ENCODE data around the gene DBN1. TPM values are rescaled to one million over a fixed set of nuclear protein-coding genes. Genes with fewer than 3 reads are reported as not detected.
A peak's percentile ranks its signal among the peaks of the same experiment; 100 is the strongest.

DBN1 gene
- total RNA-seq, 1 experiment from 2014 or later = 343 TPM

- DNase-seq (ENCODE audit: low spot score) = peak; percentile 58
Measured at GRCh38 chr5:177455661-177456590, 17.5 kb downstream of the DBN1 start.

- DNase-seq (ENCODE audit: low spot score) = no peak
Measured at GRCh38 chr5:177455036-177455660, 18.3 kb downstream of the DBN1 start.

GRCh38 chr5:177454397-177455035 lies 18.9 kb downstream of the DBN1 start:
- no peak for DNase-seq (ENCODE audit: low spot score)

- no peak for DNase-seq (ENCODE audit: low spot score)
Measured at GRCh38 chr5:177453852-177454396, 19.5 kb downstream of the DBN1 start.

GRCh38 chr5:177452688-177453638 lies 20.5 kb downstream of the DBN1 start:
- DNase-seq (ENCODE audit: low spot score) = no peak

GRCh38 chr5:177450667-177451424 lies 22.6 kb downstream of the DBN1 start:
- DNase-seq (ENCODE audit: low spot score) = no peak

GRCh38 chr5:177449140-177450061 lies 24.0 kb downstream of the DBN1 start:
- DNase-seq (ENCODE audit: low spot score) = no peak

GRCh38 chr5:177448244-177448950 lies 25.0 kb downstream of the DBN1 start:
- no peak for DNase-seq (ENCODE audit: low spot score)

- DNase-seq (ENCODE audit: low spot score) = peak; percentile 99
Measured at GRCh38 chr5:177447611-177448243, 25.7 kb downstream of the DBN1 start.

- peak; percentile 67 for DNase-seq (ENCODE audit: low spot score)
Measured at GRCh38 chr5:177447066-177447610, 26.3 kb downstream of the DBN1 start.

- peak; percentile 60 for DNase-seq (ENCODE audit: low spot score)
Measured at GRCh38 chr5:177446200-177447065, 27.0 kb downstream of the DBN1 start, which contains the start of gene PRR7. Gene PRR7 (plus strand): TSS chr5:177446814. CDS start chr5:177455068, 8,254 bp downstream.

GRCh38 chr5:177445917-177446199 lies 27.6 kb downstream of the DBN1 start:
- no peak for DNase-seq (ENCODE audit: low spot score)

GRCh38 chr5:177445052-177445916 lies 28.1 kb downstream of the DBN1 start:
- no peak for DNase-seq (ENCODE audit: low spot score)

GRCh38 chr5:177444106-177445051 lies 29.1 kb downstream of the DBN1 start:
- no peak for DNase-seq (ENCODE audit: low spot score)

Data from A172 (cell line).